Keratinocyte (primary cell): ENCODE data around the gene MICU2.

Experiments
- CTCF ChIP-seq, 3 experiments: IDR thresholded peaks in 1 of 3; conservative IDR thresholded peaks in 1 of 3; optimal IDR thresholded peaks in 1 of 3; 2 replicates in 2 of 3; 3 replicates in 1 of 3; pipeline versions ENCODE3 to v1.5.1; 2011; ENCODE audit warnings: low read length in 3 of 3, mild to moderate bottlenecking in 3 of 3, moderate library complexity in 2 of 3, control low read depth in 1 of 3, inconsistent platforms in 1 of 3; ENCODE audit not compliant: insufficient read depth in 2 of 3; ENCODE audit errors: extremely low read depth in 1 of 3
- EZH2 ChIP-seq: IDR thresholded peaks from one replicate; pipeline ENCODE4 v1.6.1; 2012; ENCODE audit warnings: inconsistent platforms, mild to moderate bottlenecking, low read length, moderate library complexity

GRCh38 chr13:21516805-21517204 lies 87.2 kb downstream of the MICU2 start:
- TF ChIP-seq CTCF (optimal IDR thresholded peaks at IDR 0.05 in 1 of 3, IDR thresholded peaks at IDR 0.05 in 1 of 3, conservative IDR thresholded peaks at IDR 0.05 in 1 of 3; ENCODE audit: extremely low read depth in 1 of 3, insufficient read depth in 2 of 3, low read length in 3 of 3) = no peak
- no peak for TF ChIP-seq EZH2
